GM20431 (cell line): Measurements from ENCODE around the gene MFN2.
"Not testable (repeated sequence)": the region's sequence is repeated elsewhere in the genome, so short reads cannot be mapped to it uniquely, and the experiment has no call there.

Experiments
- in situ Hi-C: fragments of 300-500 bp; cut with MseI, MboI; formaldehyde crosslinking; loops from one replicate; pipeline ENCODE4 v1.15.0; 2020; ENCODE audit warnings: low sequenced_read_pairs; ENCODE audit not compliant: unreplicated experiment

MFN2 gene

DNA sequence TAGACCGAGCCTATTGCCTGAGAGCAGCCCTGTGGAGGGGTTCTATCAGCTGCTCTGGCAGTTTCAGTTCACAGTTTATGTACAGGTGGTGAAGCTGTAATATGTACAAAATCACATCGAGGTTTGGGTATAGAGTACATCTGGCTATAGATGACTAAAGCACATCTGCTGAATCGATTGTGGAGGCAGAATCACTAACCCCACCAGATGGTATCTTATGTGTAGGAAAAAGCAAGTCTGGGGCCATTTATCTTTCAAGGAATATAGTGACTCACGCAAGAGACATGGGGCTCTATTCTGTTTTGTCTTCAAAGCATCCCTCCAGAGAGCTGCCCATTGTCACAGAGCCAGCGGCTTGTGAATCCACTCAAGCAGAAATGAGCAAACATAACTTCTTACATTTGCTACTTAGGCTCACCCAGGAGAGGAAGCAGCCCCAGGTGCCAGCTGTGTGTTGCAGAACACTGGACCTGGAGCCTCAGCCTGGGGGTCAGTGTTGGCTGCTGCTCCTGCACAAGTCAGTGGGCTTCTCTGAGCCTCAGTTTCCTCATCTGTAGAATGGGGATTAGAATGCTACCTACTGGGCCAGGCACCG, 60.3 kb downstream of the MFN2 start:
- in situ Hi-C loops: no loop called here

DNA sequence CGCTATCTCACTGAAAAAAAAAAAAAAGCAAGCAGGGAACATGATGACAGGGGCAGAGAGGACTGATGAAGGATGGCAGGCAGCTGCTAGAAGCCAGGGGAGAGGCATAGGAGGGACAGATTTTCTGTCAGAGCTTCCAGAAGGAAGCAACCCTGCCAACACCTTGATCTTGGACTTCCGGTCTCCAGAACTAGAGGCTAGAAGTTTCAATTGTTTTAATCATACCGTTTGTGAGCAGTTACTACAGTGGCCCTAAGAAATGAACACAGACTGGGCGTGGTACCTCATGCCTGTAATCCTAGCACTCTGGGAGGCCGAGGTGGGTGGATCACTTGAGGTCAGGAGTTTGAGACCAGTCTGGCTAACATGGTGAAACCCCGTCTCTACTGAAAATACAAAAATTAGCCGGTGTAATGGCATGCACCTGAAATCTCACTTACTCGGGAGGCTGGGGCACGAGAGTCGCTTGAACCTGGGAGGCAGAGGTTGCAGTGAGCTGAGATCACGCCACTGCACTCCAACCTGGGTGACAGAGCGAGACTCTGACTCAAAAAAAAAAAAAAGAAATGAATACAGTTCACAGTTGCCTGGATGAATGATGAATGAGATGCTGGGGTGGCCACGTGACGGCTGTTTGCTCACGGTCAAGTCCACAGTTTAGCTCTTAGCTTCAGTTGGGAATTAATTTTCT, 64.1 kb downstream of the MFN2 start:
- in situ Hi-C loops: not testable (repeated sequence)

DNA sequence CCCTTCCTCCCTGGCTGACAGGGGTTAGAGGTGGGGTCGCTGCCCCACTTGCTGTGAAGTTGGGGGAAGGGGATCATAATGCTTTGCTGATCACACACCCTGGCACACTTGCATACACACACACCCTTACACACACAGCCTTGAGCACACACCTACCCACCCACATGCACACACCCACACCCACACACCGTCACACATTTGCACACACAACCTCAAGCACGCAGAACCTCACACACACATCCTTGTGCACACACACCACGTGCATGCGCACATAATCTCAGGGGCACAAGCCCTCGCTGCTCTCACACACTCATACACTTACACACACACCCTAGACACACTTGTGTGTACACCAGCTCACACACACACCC, 66.5 kb downstream of the MFN2 start:
- in situ Hi-C loops: no loop called here

DNA sequence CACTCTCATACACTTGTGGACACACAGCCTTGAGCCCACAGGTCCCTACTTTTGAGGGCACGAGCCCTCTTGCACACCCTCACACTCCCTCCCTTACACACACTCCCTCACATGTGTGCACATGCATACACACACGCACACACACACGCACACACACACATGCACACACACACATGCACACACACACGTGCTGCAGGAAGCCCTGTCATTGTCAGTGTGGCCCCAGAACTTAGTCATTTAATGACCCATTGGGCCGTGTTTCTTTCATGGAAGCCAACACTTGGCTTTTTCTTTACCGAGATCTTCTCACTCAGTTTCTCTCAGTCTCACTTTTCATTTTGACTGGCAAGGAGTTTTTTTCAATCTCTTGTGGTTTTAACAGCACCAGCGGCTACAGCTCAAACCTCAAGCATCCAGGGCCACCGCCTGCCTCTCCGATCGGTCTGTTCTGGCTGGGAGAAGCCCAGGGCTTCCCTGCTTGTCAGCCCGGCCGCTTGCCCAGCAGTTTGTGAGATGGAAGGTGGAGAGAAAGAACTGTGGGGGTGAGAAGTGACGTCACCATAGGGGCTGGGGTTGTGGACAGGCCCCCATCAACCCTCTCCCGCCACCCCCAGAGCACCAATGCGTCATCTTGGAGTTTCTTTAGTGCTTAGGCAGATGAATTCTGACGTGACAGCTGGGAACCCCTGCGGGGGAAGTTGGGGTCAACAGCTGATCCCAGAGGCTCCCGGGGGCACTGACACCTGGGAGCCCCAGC, 67.1 kb downstream of the MFN2 start:
- in situ Hi-C loops: no loop called here

DNA sequence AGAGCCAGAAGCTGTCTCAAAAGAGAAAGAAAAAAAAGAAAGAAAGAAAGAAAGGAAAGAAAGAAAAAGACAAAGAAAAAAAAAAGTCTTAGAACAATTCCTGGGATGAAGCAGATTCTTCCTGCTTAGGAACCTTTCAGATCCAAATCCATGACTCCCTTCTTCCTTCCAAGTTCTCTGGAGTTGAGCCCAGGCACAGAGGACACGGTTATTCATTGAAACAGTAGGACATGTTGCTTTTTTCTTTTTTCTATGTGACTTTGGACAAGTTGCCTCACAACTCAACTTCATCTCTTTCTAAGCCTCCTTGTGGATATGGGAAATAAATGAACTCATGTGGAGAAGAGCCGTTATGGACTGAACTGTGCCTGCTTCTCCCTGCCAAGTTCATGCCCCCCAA, 68.1 kb downstream of the MFN2 start:
- in situ Hi-C loops: no loop called here

DNA sequence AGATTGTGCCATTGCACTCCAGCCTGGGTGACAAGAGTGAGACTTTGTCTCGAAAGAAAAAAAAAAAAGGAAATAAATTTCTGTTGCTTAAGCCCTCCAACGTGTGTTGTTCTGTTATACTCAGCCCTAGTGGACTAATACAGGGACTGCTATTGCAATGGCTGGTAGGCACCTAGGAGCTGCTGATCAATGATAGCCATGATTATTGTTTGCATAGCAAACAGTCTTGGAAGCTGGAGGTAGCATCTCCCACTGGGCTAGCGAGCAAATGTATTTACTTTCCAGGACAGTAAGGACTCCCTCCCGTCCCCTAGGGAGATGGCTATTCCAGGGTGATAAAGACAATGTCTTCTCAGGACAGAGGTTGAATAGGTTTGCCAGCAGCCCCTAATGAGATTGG, 69.4 kb downstream of the MFN2 start:
- in situ Hi-C loops: no loop called here

DNA sequence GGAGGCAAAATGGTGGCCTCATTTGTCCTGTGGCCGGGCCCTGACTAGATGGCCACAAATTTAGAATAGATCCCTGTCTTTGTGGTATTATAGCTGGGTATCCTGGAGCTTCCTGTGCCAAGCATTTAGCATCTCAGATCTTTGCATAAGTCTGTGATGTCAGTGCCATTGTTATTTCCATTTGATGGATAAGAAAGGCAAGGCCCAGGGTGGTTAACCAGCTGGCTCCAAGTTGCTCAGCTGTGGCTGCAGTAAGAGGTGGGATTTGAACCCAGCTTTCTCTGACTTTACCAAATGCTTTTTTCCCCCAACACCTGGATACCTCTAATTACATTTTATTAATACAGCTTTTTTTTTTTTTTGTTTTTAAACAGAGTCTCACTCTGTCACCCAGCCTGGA, 71.1 kb downstream of the MFN2 start:
- in situ Hi-C loops: no loop called here

DNA sequence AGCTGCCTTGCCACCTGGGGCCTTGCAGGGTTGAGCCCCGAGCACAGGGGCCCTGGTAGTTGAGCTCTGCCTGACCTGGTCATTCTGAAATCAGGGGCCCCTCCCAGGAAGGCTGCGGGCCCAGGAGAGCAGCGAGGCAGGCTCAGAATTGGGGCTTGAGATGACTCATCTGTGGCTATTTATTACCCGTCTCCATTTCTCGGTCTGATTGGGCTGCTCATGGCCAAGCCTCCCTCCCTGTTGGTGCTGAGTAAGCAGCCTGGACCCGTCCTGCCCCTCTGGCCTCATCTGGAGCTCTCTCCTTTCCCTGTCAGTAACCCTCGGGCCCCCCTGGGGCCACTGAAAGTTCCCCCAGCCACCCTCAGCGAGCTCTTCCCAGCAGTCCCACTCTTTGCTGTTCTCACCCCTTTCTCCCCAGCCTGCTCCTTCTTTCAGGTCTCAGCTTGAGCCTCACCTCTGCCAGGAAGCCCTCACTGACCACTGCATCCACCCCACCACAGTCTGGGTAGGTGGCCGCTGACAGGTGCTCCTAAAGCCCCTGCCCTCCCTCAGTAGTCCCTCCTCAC, 71.8 kb downstream of the MFN2 start:
- in situ Hi-C loops: no loop called here

DNA sequence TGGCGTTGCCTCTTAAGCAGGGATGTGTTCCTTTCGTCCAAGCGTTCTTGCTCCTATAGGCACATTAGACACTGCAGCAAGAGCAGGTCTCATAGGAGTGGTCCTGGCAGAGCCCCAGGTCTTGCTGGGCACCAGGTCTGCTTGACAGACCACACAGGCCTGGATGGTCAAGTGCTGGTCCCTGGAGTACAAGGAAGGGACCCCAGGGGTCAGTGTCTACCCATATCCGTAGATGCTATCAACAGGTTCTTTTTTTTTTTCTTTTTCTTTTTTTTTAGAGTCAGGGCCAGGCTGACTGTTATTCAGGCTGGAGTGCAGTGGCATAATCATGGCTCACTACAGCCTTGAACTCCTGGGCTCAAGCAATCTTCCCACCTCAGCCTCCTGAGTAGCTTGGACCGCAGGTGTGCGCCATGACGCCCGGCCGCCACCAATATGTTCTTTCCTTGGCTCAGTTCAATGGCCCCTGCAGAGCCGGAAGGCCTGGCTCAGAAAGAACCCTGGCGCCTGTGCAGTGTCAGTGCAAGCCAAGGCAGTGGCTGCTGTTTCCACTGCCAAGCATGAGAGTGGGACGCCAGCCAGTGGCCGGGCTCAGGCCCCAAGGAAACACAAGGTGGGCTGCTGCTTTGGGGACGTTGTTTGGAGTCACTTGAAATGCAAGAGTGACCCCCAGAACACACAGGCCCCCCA, 72.9 kb downstream of the MFN2 start:
- in situ Hi-C loops: no loop called here

DNA sequence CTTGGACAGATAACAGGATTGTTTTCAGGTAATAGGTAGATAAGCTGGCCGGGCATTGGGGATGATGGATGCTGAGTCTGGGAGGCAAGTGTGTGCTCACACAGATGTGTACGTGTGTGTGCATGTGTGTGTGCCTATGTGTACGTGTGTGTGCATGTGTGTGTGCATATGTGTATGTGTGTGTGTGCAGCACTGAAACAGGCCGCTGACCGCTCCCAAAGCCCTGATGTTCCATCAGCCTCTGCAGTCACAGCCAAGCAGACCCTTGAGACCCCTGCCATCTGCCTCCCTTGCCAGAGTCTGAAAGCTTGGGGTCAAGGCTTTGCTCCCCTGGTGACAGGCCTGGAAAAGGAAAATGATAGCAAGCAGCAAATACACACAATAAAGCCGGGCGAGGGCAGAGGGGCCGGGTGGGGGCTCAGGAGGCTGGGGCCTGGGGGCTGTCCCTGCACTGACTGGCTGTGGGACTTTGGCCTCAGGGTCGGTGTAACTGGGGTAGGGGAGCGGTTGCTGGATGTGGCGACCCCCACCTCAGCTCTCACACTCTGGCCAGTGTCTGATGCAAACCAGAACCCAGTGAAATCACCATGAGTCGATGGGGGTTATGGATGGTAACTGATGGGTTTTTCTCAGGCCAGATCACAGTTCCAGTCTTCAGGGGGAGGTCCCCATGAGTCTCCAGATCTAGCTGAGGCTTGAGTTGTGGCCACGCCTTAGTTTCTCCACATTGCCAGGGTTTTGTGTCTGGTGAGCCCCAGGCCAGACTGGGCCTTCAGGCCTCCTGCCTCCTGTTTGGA, 73.7 kb downstream of the MFN2 start:
- in situ Hi-C loops: no loop called here

DNA sequence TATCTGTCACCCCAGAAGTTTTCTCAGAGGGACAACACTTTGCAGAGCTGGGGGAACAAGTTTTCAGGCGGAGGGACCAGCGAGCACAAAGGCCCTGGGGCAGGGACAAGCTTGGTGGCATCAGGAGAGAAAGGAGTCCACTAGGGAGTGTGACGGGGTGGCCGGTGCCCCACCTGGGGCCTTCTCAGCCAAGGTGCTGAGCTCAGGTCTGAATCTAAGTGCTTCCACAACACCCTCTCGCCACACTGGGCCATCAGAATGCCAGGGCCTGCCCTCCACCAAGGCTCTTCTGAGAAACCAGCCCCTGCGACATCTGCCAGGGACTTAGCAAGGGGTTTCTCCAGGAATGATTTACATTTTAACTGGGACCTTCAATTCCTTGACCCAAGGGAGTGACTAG, 75.0 kb downstream of the MFN2 start:
- in situ Hi-C loops: no loop called here

DNA sequence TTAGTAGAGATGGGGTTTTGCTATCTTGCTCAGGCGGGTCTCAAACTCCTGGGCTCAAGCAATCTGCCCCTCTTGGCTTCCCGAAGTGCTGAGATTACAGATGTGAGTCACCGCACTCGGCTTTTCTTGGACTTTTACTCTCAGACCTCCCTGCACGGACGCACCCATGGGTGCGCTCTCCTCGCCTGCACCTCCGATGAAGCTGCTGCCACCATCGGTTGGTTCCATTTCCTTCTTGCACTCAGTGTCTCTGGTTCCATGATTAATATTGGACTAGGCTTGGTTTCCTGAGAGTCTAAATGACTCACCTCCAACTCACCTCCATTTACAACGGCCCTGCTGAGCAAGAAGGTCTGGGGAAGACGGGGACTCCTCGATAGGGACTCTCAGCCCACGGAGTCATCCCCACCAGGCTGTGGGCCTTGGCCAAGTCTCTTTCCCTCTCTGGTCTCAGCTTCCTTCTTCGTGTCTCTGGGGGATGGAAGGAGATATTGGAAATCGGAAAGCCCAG, 76.1 kb downstream of the MFN2 start:
- in situ Hi-C loops: no loop called here

DNA sequence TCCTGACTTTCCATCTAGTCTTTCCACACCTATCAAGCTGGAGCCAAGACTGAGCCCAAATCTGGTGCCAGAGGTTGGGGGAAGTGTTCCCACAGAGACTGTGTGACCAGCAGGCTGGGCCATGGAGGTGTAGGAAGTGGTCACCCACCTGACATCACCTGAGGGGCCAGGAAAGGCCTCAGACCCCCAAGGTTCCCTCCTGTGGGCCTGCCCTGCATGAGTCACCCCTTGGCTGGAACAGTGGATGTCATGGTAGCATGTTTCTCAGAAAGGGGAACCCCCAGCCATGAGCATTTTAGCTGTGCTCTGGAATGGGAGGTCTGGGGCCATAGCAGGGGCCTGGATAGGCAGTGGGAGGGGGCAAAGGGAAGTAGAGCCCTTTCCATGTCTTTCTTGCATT, 77.1 kb downstream of the MFN2 start:
- in situ Hi-C loops: no loop called here

DNA sequence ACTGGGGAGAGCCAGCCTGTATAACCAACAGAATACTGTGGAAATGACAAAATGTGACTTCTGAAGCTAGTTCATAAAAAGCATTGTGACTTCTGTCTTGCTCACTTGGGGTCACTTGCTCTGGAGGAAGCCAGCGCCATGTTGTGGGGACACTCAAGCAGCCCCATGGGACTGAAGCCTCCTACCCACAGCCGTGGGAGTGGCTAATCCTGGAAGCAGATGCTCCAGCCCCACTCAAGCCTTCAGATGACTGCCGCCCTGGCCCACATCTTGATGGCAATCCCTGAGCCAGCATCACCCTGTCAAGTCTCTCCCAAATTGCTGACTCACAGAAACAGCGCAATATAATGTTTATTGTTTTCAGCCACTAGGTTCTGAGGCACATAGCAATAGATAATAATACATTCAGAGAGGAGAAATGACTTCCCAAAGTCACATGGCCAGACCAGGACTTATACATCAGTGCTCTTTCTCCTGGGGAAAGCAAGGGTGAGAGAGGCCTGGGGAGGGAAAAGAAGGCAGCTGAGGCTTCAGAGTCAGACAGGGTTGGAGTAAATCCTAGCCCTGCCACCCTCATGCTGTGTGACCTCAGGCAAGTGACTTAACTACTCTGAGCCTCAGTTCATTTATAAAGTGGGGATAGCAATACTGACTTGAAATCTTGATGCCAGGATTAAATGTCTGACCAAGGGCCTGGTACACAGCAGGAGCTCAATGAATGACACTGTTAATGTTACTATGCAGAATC, 77.9 kb downstream of the MFN2 start:
- in situ Hi-C loops: no loop called here

DNA sequence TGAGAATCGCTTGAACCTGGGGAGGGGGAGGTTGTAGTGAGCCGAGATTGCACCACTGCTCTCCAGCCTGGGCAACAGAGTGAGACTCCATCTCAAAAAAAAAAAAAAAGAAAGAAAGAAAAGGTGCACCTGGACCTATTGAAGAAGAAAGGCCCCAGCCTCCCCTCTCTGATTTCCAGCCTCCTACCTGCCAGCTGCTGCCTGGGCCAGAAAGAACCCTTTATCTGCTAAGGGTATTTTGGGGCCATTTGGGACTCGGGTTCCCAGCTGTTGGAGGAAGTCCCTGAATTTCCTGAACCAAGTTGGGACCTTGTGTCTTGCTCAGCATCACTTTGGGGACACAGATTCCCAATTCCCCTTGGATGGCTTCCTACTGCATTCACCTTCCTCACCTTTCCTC, 79.0 kb downstream of the MFN2 start:
- in situ Hi-C loops: no loop called here

DNA sequence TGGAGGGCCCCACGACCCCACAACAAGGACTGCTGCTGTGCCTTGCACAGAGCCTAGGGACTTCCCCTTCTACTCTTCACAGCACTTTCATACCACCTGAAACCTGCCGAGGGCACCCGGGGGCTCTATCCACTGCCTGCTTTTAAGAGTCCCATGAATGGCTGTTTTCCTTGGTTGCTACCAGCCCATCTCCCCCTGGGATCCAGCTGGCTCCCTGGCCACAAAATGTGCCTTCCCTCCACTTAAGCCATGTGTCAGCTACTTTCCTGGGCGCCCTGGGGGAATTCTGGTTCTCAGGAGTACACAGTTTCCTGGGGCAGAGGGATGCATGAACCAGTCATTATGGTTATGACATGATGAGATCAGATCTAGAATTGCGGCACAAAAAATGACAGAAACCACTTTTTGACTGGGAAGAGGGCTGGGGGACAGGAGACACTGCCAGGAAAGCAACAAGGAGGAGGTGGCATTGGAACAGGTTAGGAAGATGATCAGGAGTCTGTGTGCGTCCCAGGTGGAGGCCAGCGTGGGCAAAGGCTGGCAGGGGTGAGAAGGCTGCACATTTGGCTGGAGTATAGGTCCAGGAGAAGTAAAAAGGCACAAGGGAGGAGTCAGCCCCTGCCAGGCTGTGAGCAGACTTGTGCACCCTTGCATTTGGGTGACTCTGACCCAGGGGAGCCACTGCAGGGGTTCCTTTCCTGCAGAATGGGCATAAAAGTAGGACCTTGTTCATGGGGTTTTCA, 79.6 kb downstream of the MFN2 start:
- in situ Hi-C loops: no loop called here

DNA sequence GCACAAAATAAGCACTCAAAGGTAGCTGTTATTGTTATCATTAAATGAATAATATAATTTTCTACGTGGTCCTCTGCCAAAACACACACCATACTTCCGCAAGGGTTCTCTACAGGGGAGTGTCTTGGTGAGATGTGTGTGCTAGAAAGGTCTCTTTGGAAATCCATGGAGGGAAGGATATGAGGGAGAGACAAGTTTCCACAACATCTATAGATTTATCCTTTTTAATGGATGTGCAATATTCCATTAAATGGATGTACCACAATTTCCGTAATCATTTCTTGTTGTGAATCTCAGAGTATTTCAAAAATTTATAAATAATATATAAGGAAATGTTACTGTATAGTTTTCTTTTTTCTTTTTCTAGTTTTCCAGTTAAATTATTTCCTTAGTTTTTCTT, 80.3 kb downstream of the MFN2 start:
- in situ Hi-C loops: no loop called here
